Neural progenitor cell (in vitro differentiated cells): Measurements from ENCODE around the gene IL6ST. TPM values are rescaled to one million over a fixed set of nuclear protein-coding genes. Genes with fewer than 3 reads are reported as not detected.

ENCODE experiments used
- DNase-seq: peaks from one replicate; pipeline ENCODE4 v3.0.0-alpha.2; 2016; ENCODE audit warnings: low spot score
- H2AFZ ChIP-seq: fragments of 200-600 bp; sonication (generic); replicated peaks from 2 replicates; pipeline ENCODE4 v1.6.1; 2016; ENCODE audit warnings: antibody characterized with exemption
- H3F3A ChIP-seq: fragments of 200-600 bp; sonication (generic); 2 replicates; pipeline ENCODE4 v1.6.1; 2016; ENCODE audit warnings: antibody characterized with exemption, low read depth
- H3K27ac ChIP-seq: fragments of 200-600 bp; sonication (generic); 2 replicates; pipeline ENCODE4 v1.5.1; 2016; ENCODE audit warnings: mild to moderate bottlenecking
- H3K27me3 ChIP-seq: fragments of 200-600 bp; sonication (generic); 2 replicates; pipeline ENCODE4 v1.6.1; 2016; ENCODE audit warnings: mild to moderate bottlenecking, moderate library complexity
- H3K36me3 ChIP-seq: fragments of 200-600 bp; sonication (generic); 2 replicates; pipeline ENCODE4 v1.5.1; 2016
- H3K4me1 ChIP-seq: fragments of 200-600 bp; sonication (generic); 2 replicates; pipeline ENCODE4 v1.6.1; 2016; ENCODE audit warnings: mixed run types
- H3K4me2 ChIP-seq: fragments of 200-600 bp; sonication (generic); 2 replicates; pipeline ENCODE4 v1.6.1; 2016
- H3K4me3 ChIP-seq: fragments of 200-600 bp; sonication (generic); 2 replicates; pipeline ENCODE4 v1.5.1; 2016
- H3K79me2 ChIP-seq: fragments of 200-600 bp; sonication (generic); 2 replicates; pipeline ENCODE4 v1.6.1; 2016; ENCODE audit warnings: low read depth
- H3K9ac ChIP-seq: fragments of 200-600 bp; sonication (generic); 2 replicates; pipeline ENCODE4 v1.6.1; 2016
- H3K9me3 ChIP-seq: fragments of 200-600 bp; sonication (generic); 2 replicates; pipeline ENCODE4 v1.5.1; 2016; ENCODE audit warnings: low read depth
- H4K20me1 ChIP-seq: fragments of 200-600 bp; sonication (generic); 2 replicates; pipeline ENCODE4 v1.6.1; 2016; ENCODE audit warnings: low read depth
- H3K27ac Mint-ChIP-seq: 3 replicates; pipeline ENCODE4 v1.8.0; 2021; ENCODE audit warnings: mixed read lengths
- H3K27me3 Mint-ChIP-seq: 2 replicates; pipeline ENCODE4 v1.8.0; 2022; ENCODE audit warnings: low read depth, mild to moderate bottlenecking, inconsistent platforms, moderate library complexity, mixed read lengths; ENCODE audit not compliant: insufficient read depth
- H3K36me3 Mint-ChIP-seq: 3 replicates; pipeline ENCODE4 v1.8.0; 2021; ENCODE audit warnings: mixed read lengths
- H3K4me1 Mint-ChIP-seq: 3 replicates; pipeline ENCODE4 v1.8.0; 2021; ENCODE audit warnings: mixed read lengths
- H3K4me3 Mint-ChIP-seq: 3 replicates; pipeline ENCODE4 v1.8.0; 2021; ENCODE audit warnings: mild to moderate bottlenecking, moderate library complexity, mixed read lengths
- H3K9me3 Mint-ChIP-seq: 3 replicates; pipeline ENCODE4 v1.8.0; 2020; ENCODE audit warnings: mixed read lengths
- CTCF ChIP-seq: fragments of 200-600 bp; sonication (generic); IDR thresholded peaks from 2 replicates; pipeline ENCODE4 v1.5.1; 2017; ENCODE audit warnings: antibody characterized with exemption, mild to moderate bottlenecking
- EZH2 ChIP-seq: fragments of 200-600 bp; sonication (generic); IDR thresholded peaks from 2 replicates; pipeline ENCODE4 v1.6.1; 2017; ENCODE audit warnings: antibody characterized with exemption, mild to moderate bottlenecking, moderate library complexity
- EZH2phosphoT487 ChIP-seq: fragments of 200-600 bp; sonication (generic); IDR thresholded peaks from 2 replicates; pipeline ENCODE4 v1.6.1; 2017; ENCODE audit warnings: antibody characterized with exemption
- total RNA-seq: library from RNA; depleted of rRNA; stranded (reverse); fragments of >200 nt; gene quantifications from 2 replicates; pipeline ENCODE4 v1.2.3, GENCODE V29; 2015; ENCODE audit warnings: low replicate concordance

IL6ST gene
- total RNA-seq, 1 donor from 2014 or later = 54.6 TPM

GRCh38 chr5:55916986-55917385, 77.8 kb downstream of the IL6ST start:
- TF ChIP-seq EZH2phosphoT487 (no peak), CTCF (no peak), EZH2 (no peak)
- Mint-ChIP-seq H3K27me3 (peaks cover 7% of the 10 kb centered on the region), H3K4me1 (peaks cover 9% of the 10 kb centered on the region), H3K9me3 (no peaks in the 10 kb centered on the region), H3K27ac (no peak overlapping the region), H3K4me3 (no peak overlapping the region), H3K36me3 (no peaks in the 10 kb centered on the region)
- no peaks in the 10 kb centered on the region for H4K20me1 ChIP-seq
- H3K4me2 ChIP-seq = no peak overlapping the region
- no peaks in the 10 kb centered on the region for H3K36me3 ChIP-seq
- DNase-seq = no peak
- no peak overlapping the region for H3K9ac ChIP-seq
- H3K9me3 ChIP-seq = no peaks in the 10 kb centered on the region
- H3K4me3 ChIP-seq = no peak overlapping the region
- H3K27me3 ChIP-seq = no peaks in the 10 kb centered on the region
- no peak overlapping the region for H3K27ac ChIP-seq
- H2AFZ ChIP-seq = no peak overlapping the region
- no peaks in the 10 kb centered on the region for H3K79me2 ChIP-seq
- no peaks in the 10 kb centered on the region for H3F3A ChIP-seq
- H3K4me1 ChIP-seq = no peaks in the 10 kb centered on the region

GRCh38 chr5:55915783-55916182, 79.0 kb downstream of the IL6ST start:
- Histone ChIP-seq H3K36me3 (no peaks in the 10 kb centered on the region), H3F3A (no peaks in the 10 kb centered on the region), H3K4me2 (no peak overlapping the region), H3K4me1 (no peaks in the 10 kb centered on the region), H3K4me3 (no peak overlapping the region), H3K27me3 (no peaks in the 10 kb centered on the region), H3K9me3 (no peaks in the 10 kb centered on the region), H3K79me2 (no peaks in the 10 kb centered on the region), H4K20me1 (no peaks in the 10 kb centered on the region), H3K27ac (no peak overlapping the region), H3K9ac (no peak overlapping the region), H2AFZ (no peak overlapping the region)
- DNase-seq = no peak
- peaks cover 6% of the 10 kb centered on the region for H3K4me1 Mint-ChIP-seq
- H3K36me3 Mint-ChIP-seq = no peaks in the 10 kb centered on the region
- no peaks in the 10 kb centered on the region for H3K9me3 Mint-ChIP-seq
- peaks cover 6% of the 10 kb centered on the region for H3K27me3 Mint-ChIP-seq
- H3K27ac Mint-ChIP-seq = no peak overlapping the region
- H3K4me3 Mint-ChIP-seq = no peak overlapping the region
- no peak for TF ChIP-seq EZH2

- Histone ChIP-seq H3K9ac (no peak overlapping the region), H3K4me2 (no peak overlapping the region), H3K4me1 (no peaks in the 10 kb centered on the region), H3K27ac (no peak overlapping the region), H3F3A (no peaks in the 10 kb centered on the region), H4K20me1 (no peaks in the 10 kb centered on the region), H3K9me3 (no peaks in the 10 kb centered on the region), H3K79me2 (no peaks in the 10 kb centered on the region), H3K4me3 (no peak overlapping the region), H3K36me3 (no peaks in the 10 kb centered on the region), H2AFZ (no peak overlapping the region), H3K27me3 (no peaks in the 10 kb centered on the region)
- Mint-ChIP-seq H3K4me1 (peaks cover 6% of the 10 kb centered on the region), H3K4me3 (no peak overlapping the region), H3K36me3 (no peaks in the 10 kb centered on the region), H3K27ac (no peak overlapping the region), H3K27me3 (peaks cover 4% of the 10 kb centered on the region), H3K9me3 (no peaks in the 10 kb centered on the region)
- TF ChIP-seq EZH2phosphoT487 = no peak
- TF ChIP-seq EZH2 = no peak
- no peak for TF ChIP-seq CTCF
- no peak for DNase-seq
Observed at GRCh38 chr5:55914971-55915370, 79.8 kb downstream of the IL6ST start.

GRCh38 chr5:55913466-55914413, 81.0 kb downstream of the IL6ST start:
- Histone ChIP-seq H4K20me1 (no peaks in the 10 kb centered on the region), H3K4me1 (no peaks in the 10 kb centered on the region), H3F3A (no peaks in the 10 kb centered on the region), H3K4me3 (no peak overlapping the region), H3K4me2 (no peak overlapping the region), H3K9ac (no peak overlapping the region), H3K27ac (no peak overlapping the region), H3K36me3 (no peaks in the 10 kb centered on the region), H3K9me3 (no peaks in the 10 kb centered on the region), H3K27me3 (no peaks in the 10 kb centered on the region), H3K79me2 (no peaks in the 10 kb centered on the region), H2AFZ (no peak overlapping the region)
- Mint-ChIP-seq H3K9me3 (no peaks in the 10 kb centered on the region), H3K36me3 (no peaks in the 10 kb centered on the region), H3K27ac (no peak overlapping the region), H3K4me3 (no peak overlapping the region), H3K4me1 (peaks cover 6% of the 10 kb centered on the region), H3K27me3 (no peaks in the 10 kb centered on the region)
- TF ChIP-seq CTCF (no peak), EZH2phosphoT487 (no peak), EZH2 (no peak)
- DNase-seq = no peak
